HepG2 (cell line): ENCODE measurements around the gene HOXC5. TPM values are rescaled to one million over a fixed set of nuclear protein-coding genes. Genes with fewer than 3 reads are reported as not detected.

Source experiments
- ATAC-seq: fragments of 200-7000 bp; cut with Tn5 transposase; 3 replicates; pipeline ENCODE4 v1.9.1; 2020; ENCODE audit warnings: mild to moderate bottlenecking, moderate library complexity
- BruUV-seq: library from RNA; stranded (reverse); fragments of 400-500 nt; replicated peaks from 2 replicates; lab custom pipeline; 2021; lab: Mats Ljungman, UMichigan
- CTCF ChIA-PET: fragments of 300-600 bp; formaldehyde crosslinking; extraction: SDS; loops from one replicate; lab custom pipeline; 2021; ENCODE audit warnings: low total read pairs, inconsistent platforms, low intra/inter-chr PET ratio; lab: Yijun Ruan, JAX
- POLR2A ChIA-PET: fragments of 350-600 bp; sonication (Branson Sonifier 250); formaldehyde crosslinking; loops from one replicate; lab custom pipeline; 2020; ENCODE audit warnings: antibody characterized with exemption, inconsistent platforms; lab: Yijun Ruan, JAX
- DNase-seq: peaks from one replicate; pipeline ENCODE4 v3.0.0-alpha.2; 2015; ENCODE audit warnings: low spot score
- FAIRE-seq: peaks from 3 replicates; lab custom pipeline; 2011; peaks lifted over from hg19 to GRCh38; lab: Jason Lieb, UNC
- H2AFZ ChIP-seq: one replicate; pipeline ENCODE4 v1.6.1; 2011; ENCODE audit warnings: low read length, inconsistent platforms
- H3K27ac ChIP-seq: fragments of 300-600 bp; 3 replicates; pipeline ENCODE4 v1.8.0; 2011; ENCODE audit warnings: mixed run types, mild to moderate bottlenecking, mixed read lengths, low read length, inconsistent platforms; ENCODE audit not compliant: insufficient read depth; ENCODE audit errors: extremely low read length
- H3K27me3 ChIP-seq, 2 experiments: fragments of 200-600 bp in 1 of 2; 2 replicates in 1 of 2; 3 replicates in 1 of 2; pipeline versions ENCODE4 v1.6.0 to v1.8.0; 2011; ENCODE audit warnings: low read length in 2 of 2, mild to moderate bottlenecking in 2 of 2, moderate library complexity in 2 of 2, inconsistent platforms in 1 of 2; ENCODE audit not compliant: insufficient read depth in 2 of 2, control insufficient read depth in 1 of 2
- H3K36me3 ChIP-seq, 2 experiments: fragments of 200-600 bp in 1 of 2; replicated peaks in 1 of 2; 2 replicates in 1 of 2; 3 replicates in 1 of 2; pipeline versions ENCODE4 v1.5.1 to v1.8.0; 2011; ENCODE audit warnings: low read length in 2 of 2, inconsistent platforms in 1 of 2; ENCODE audit not compliant: insufficient read depth in 2 of 2, control insufficient read depth in 1 of 2
- H3K4me1 ChIP-seq: 2 replicates; pipeline ENCODE4 v1.5.1; 2012; ENCODE audit warnings: low read length, inconsistent platforms; ENCODE audit not compliant: insufficient read depth
- H3K4me2 ChIP-seq: 2 replicates; pipeline ENCODE4 v1.6.0; 2011; ENCODE audit warnings: low read depth, low read length, inconsistent platforms
- H3K4me3 ChIP-seq, 3 experiments: fragments of 200-600 bp in 1 of 3; sonication (generic), shearing (Covaris generic) in 1 of 3; replicated peaks in 1 of 3; 2 replicates each; pipeline ENCODE4 v1.5.1; 2011 to 2016; ENCODE audit warnings: low read length in 3 of 3, inconsistent platforms in 2 of 3, low read depth in 2 of 3, mild to moderate bottlenecking in 2 of 3, control low read depth in 1 of 3, mixed read lengths in 1 of 3; ENCODE audit not compliant: insufficient read depth in 1 of 3
- H3K79me2 ChIP-seq: one replicate; pipeline ENCODE4 v1.6.1; 2011; ENCODE audit warnings: low read length, inconsistent platforms; ENCODE audit not compliant: insufficient read depth
- H3K9ac ChIP-seq: 2 replicates; pipeline ENCODE4 v1.6.0; 2011; ENCODE audit warnings: mild to moderate bottlenecking, low read depth, low read length, inconsistent platforms; ENCODE audit not compliant: insufficient read depth
- H3K9me3 ChIP-seq: 2 replicates; pipeline ENCODE4 v1.5.1; 2012; ENCODE audit warnings: mild to moderate bottlenecking, low read length
- H4K20me1 ChIP-seq: 2 replicates; pipeline ENCODE4 v1.6.0; 2011; ENCODE audit warnings: inconsistent platforms, mild to moderate bottlenecking, low read length, moderate library complexity; ENCODE audit not compliant: insufficient read depth
- ASH2L ChIP-seq: fragments of 300-600, 200-600 bp; sonication (generic); IDR thresholded peaks from 2 replicates; pipeline ENCODE4 v1.7.0; 2017; ENCODE audit warnings: low read depth, mild to moderate bottlenecking, moderate library complexity, mixed read lengths, low read length; ENCODE audit not compliant: insufficient read length
- CEBPZ ChIP-seq: IDR thresholded peaks from 2 replicates; pipeline ENCODE4 v1.6.1; 2012; ENCODE audit warnings: low read length, improper control_type of control experiment
- CREB3 ChIP-seq: sonication (generic); formaldehyde crosslinking; IDR thresholded peaks from 2 replicates; pipeline ENCODE4 v1.5.0; 2020; ENCODE audit warnings: missing genetic modification reagents
- HOXA9 ChIP-seq: sonication (generic); formaldehyde crosslinking; IDR thresholded peaks from 2 replicates; pipeline ENCODE4 v1.8.1; 2022; ENCODE audit warnings: missing genetic modification reagents, mild to moderate bottlenecking, moderate library complexity, borderline replicate concordance
- MNT ChIP-seq: fragments of 450-650 bp; IDR thresholded peaks from 2 replicates; pipeline ENCODE4 v1.6.1; 2016
- NR1H2 ChIP-seq: sonication (generic); formaldehyde crosslinking; IDR thresholded peaks from 2 replicates; pipeline ENCODE4 v1.8.1; 2022; ENCODE audit warnings: low read depth, missing genetic modification reagents, borderline replicate concordance
- TEAD2 ChIP-seq: sonication (generic); formaldehyde crosslinking; IDR thresholded peaks from 2 replicates; pipeline ENCODE4 v1.9.0; 2021; ENCODE audit warnings: missing genetic modification reagents
- TSC22D2 ChIP-seq: sonication (generic); formaldehyde crosslinking; IDR thresholded peaks from 2 replicates; pipeline ENCODE4 v1.5.1; 2020; ENCODE audit warnings: missing genetic modification reagents, mild to moderate bottlenecking, borderline replicate concordance
- ZBTB21 ChIP-seq: sonication (generic); formaldehyde crosslinking; IDR thresholded peaks from 2 replicates; pipeline ENCODE4 v1.4.0; 2020; ENCODE audit warnings: missing genetic modification reagents
- ZC3H4 ChIP-seq: sonication (generic); formaldehyde crosslinking; IDR thresholded peaks from 2 replicates; pipeline ENCODE4 v1.4.0; 2020; ENCODE audit warnings: missing genetic modification reagents, borderline replicate concordance
- ZNF121 ChIP-seq: sonication (generic); formaldehyde crosslinking; IDR thresholded peaks from 2 replicates; pipeline ENCODE4 v1.5.0; 2020; ENCODE audit warnings: mild to moderate bottlenecking, missing genetic modification reagents
- ZNF512 ChIP-seq: sonication (generic); formaldehyde crosslinking; IDR thresholded peaks from 2 replicates; pipeline ENCODE4 v1.4.0; 2020; ENCODE audit warnings: mild to moderate bottlenecking, missing genetic modification reagents
- ZNF580 ChIP-seq: IDR thresholded peaks from 2 replicates; pipeline ENCODE4 v1.6.1; 2016; ENCODE audit warnings: low read depth, borderline replicate concordance
- ZNF850 ChIP-seq: sonication (generic); formaldehyde crosslinking; conservative IDR thresholded peaks from 2 replicates; pipeline ENCODE4 v1.9.0; 2021; ENCODE audit warnings: mild to moderate bottlenecking, missing genetic modification reagents
- WGBS: methylation state at CpG from one replicate; pipeline ENCODE4 v1.1.6; 2017; ENCODE audit warnings: low lambda C conversion rate; 5-methylcytosine and 5-hydroxymethylcytosine counted together
- in situ Hi-C: cut with HindIII; loops from 2 replicates; pipeline ENCODE4 v1.10.0; 2017; ENCODE audit warnings: low pct_unique_long_range_greater_than_20kb; ENCODE audit not compliant: extremely low pct_ligation_motif_present
- intact Hi-C: fragments of 100-400 bp; cut with micrococcal nuclease; formaldehyde crosslinking; loops from one replicate; pipeline ENCODE4 v1.10.0; 2022; ENCODE audit not compliant: unreplicated experiment
- polyA plus RNA-seq, 8 experiments: library from polyadenylated mRNA; depleted of rRNA in 3 of 8; stranded (reverse) in 7 of 8; unstranded in 1 of 8; fragments of >200 nt; fragmentation: Illumina TruSeq in 4 of 8; extraction: Trizol in 4 of 8; gene quantifications; 2 replicates each; pipeline versions ENCODE4 v1.2.1 to v1.2.3, GENCODE V29; 2011 to 2016; ENCODE audit warnings: low read depth in 4 of 8, missing spikeins in 1 of 8, mixed read lengths in 1 of 8; ENCODE audit not compliant: insufficient read depth in 1 of 8
- total RNA-seq, 5 experiments: library from RNA; depleted of rRNA; stranded (reverse); fragments of >200 nt; fragmentation: Illumina TruSeq; extraction: Trizol; gene quantifications; 2 replicates each; pipeline ENCODE4 v1.2.3, GENCODE V29; 2016; ENCODE audit warnings: low read depth in 1 of 5

The HOXC5 gene
- total and polyA plus RNA-seq, 2 of the 13 experiments (the other 11 are each of a cell fraction or from before 2014, with no cell fraction given) = not detected

- TF ChIP-seq MNT (no peak), ZNF512 (CRISPR knock-in tag) (no peak), TSC22D2 (no peak), HOXA9 (CRISPR knock-in tag) (no peak), TEAD2 (CRISPR knock-in tag) (no peak)
These were observed 27.4 kb upstream of the HOXC5 start (continued) for GRCh38 chr12:54005531-54005852.

- H4K20me1 ChIP-seq = no peaks in the 10 kb centered on the region
- no TSS peak for BruUV-seq
- POLR2A ChIA-PET = interaction anchor here (0.7 to 1.4 kb wide), 3 partner anchors 189 to 274 kb away, joined by 3 read pairs; partner anchors contain the start of genes CBX5 and HNRNPA1
- H3K4me3 ChIP-seq = peak overlapping the region in 1 of 3 experiments; percentile 48; a peak in 2 of 6 replicates
- 8% methylated on average over 37 of the region's 39 CpGs for WGBS
- DNase-seq = peak; percentile 73
- no peak overlapping the region for H3K27ac ChIP-seq
- no peaks in the 10 kb centered on the region for H3K36me3 ChIP-seq
- H3K4me2 ChIP-seq = peak overlapping the region; percentile 73
- peaks cover 24% of the 10 kb centered on the region for H3K4me1 ChIP-seq
- no peak overlapping the region for H2AFZ ChIP-seq
- intact Hi-C loops (loop anchor here (1.0 to 10.0 kb wide), 4 partner anchors 185 to 359 kb away; partner anchors contain the start of gene GPR84), in situ Hi-C loops (no loop called here)
- H3K9ac ChIP-seq = no peak overlapping the region
- peak; percentile 84 for ATAC-seq
- CTCF ChIA-PET = interaction anchor here (0.7 to 3.3 kb wide), 7 partner anchors 17 to 211 kb away, joined by 3 to 48 read pairs (median 9); no protein-coding TSS in a partner anchor
- H3K79me2 ChIP-seq = no peaks in the 10 kb centered on the region
- no peaks in the 10 kb centered on the region for H3K9me3 ChIP-seq
- H3K27me3 ChIP-seq = peaks cover 30 to 91% of the 10 kb centered on the region in 2 experiments
- FAIRE-seq = no peak
- TF ChIP-seq ZC3H4 (CRISPR knock-in tag) (no peak), CEBPZ (no peak), ZNF850 (CRISPR knock-in tag) (no peak), NR1H2 (CRISPR knock-in tag) (no peak), ZNF580 (CRISPR knock-in tag) (0 out of 2 replicates have a peak, but pooled peaks have one; percentile 21), ZNF121 (CRISPR knock-in tag) (0 out of 2 replicates have a peak, but pooled peaks have one; percentile 19), ASH2L (no peak), ZBTB21 (no peak), CREB3 (no peak)
These were observed 26.8 kb upstream of the HOXC5 start for GRCh38 chr12:54005853-54006558.
